Upper lobe of left lung (tissue), 6 donors: ENCODE measurements around the gene CNNM3. TPM values are rescaled to one million over a fixed set of nuclear protein-coding genes. Genes with fewer than 3 reads are reported as not detected.

Experiments used
- ATAC-seq, 2 donors: fragments of 200-7000 bp; cut with Tn5 transposase; one replicate each; pipeline ENCODE4 v1.9.1; 2022; ENCODE audit warnings: mild to moderate bottlenecking in 2 of 2, moderate library complexity in 2 of 2; ENCODE audit not compliant: low FRiP score in 2 of 2
- DNase-seq, 2 donors: peaks; one replicate each; pipeline ENCODE4 v3.0.0-alpha.2; 2019 to 2020
- H3K27ac ChIP-seq, 4 donors: fragments of 200-600 bp; sonication (generic); one replicate each; pipeline ENCODE4 v1.5.1; 2016 to 2019
- H3K27me3 ChIP-seq, 4 donors: fragments of 200-600 bp; sonication (generic); one replicate each; pipeline ENCODE4 v1.5.1; 2017 to 2019
- H3K36me3 ChIP-seq, 4 donors: fragments of 200-600 bp; sonication (generic); one replicate each; pipeline ENCODE4 v1.5.1; 2016 to 2019
- H3K4me1 ChIP-seq, 4 donors: fragments of 200-600 bp; sonication (generic); one replicate each; pipeline ENCODE4 v1.5.1; 2018 to 2019
- H3K4me3 ChIP-seq, 4 donors: fragments of 200-600 bp; sonication (generic); one replicate each; pipeline ENCODE4 v1.5.1; 2017 to 2019; ENCODE audit warnings: mild to moderate bottlenecking in 2 of 4, moderate library complexity in 1 of 4
- H3K9me3 ChIP-seq, 4 donors: fragments of 200-600 bp; sonication (generic); one replicate each; pipeline ENCODE4 v1.5.1; 2018 to 2019
- EP300 ChIP-seq, 4 donors: sonication (generic); formaldehyde crosslinking; IDR thresholded peaks; one replicate each; pipeline ENCODE4 v1.5.1; 2017; ENCODE audit warnings: antibody characterized with exemption in 4 of 4, control low read depth in 2 of 4
- POLR2A ChIP-seq, 4 donors: fragments of 450-650 bp; IDR thresholded peaks; one replicate each; pipeline ENCODE4 v1.5.1; 2016 to 2017; ENCODE audit warnings: antibody characterized with exemption in 4 of 4, mild to moderate bottlenecking in 2 of 4
- POLR2AphosphoS5 ChIP-seq, 2 donors: sonication (generic); formaldehyde crosslinking; IDR thresholded peaks; one replicate each; pipeline ENCODE4 v1.5.1; 2017; ENCODE audit warnings: antibody characterized with exemption in 2 of 2
- WGBS, 2 donors: methylation state at CpG; one replicate each; pipeline ENCODE4 v1.1.5; 2017 to 2018; 5-methylcytosine and 5-hydroxymethylcytosine counted together
- small RNA-seq, 4 donors: library from RNA; depleted of rRNA; stranded (forward); fragments of <200 nt; gene quantifications; one replicate each; pipeline ENCODE3, GENCODE V24; 2016
- total RNA-seq, 6 donors: library from RNA; depleted of rRNA in 4 of 6; stranded (reverse); fragments of >200 nt in 4 of 6; gene quantifications; one replicate each; pipeline versions ENCODE4 v1.1.0 to v1.2.1, GENCODE V29; 2016 to 2021
- TF ChIP-seq, protein P1 (sequence below), 6 experiments: fragments of 450-650 bp in 4 of 6; fragments of 200-600 bp in 2 of 6; sonication (generic) in 2 of 6; IDR thresholded peaks; one replicate each; pipeline ENCODE4 v1.5.1; 2016 to 2019; ENCODE audit warnings: antibody characterized with exemption in 6 of 6
- donor health status: DM: no; HTN: no; CAD: no; lungs with moderate emphysema.
- donor health status: DM: no; HTN: yes; CAD: no; lungs with severe emphysema.

The CNNM3 gene
- total RNA-seq, 6 donors from 2014 or later: 17.2 to 52.4 (median 26.5) TPM

GRCh38 chr2:96882230-96882629 lies 66.2 kb downstream of the CNNM3 start:
- no peak for DNase-seq
- Histone ChIP-seq H3K9me3 (no peaks in the 10 kb centered on the region), H3K4me1 (peaks cover 1 to 24% (median 6%) of the 10 kb centered on the region in 4 donors), H3K27ac (no peak overlapping the region), H3K36me3 (no peaks in the 10 kb centered on the region), H3K4me3 (no peak overlapping the region), H3K27me3 (no peaks in the 10 kb centered on the region)
- WGBS, 2 donors: 77 to 83% methylated on average over 4 to 12 of the region's 12 CpGs
- TF ChIP-seq POLR2A (IDR thresholded peaks at IDR 0.05): no peak
- no peak for TF ChIP-seq EP300 (IDR thresholded peaks at IDR 0.05)
- no peak for TF ChIP-seq POLR2AphosphoS5 (IDR thresholded peaks at IDR 0.05)
- TF ChIP-seq, protein P1, sequence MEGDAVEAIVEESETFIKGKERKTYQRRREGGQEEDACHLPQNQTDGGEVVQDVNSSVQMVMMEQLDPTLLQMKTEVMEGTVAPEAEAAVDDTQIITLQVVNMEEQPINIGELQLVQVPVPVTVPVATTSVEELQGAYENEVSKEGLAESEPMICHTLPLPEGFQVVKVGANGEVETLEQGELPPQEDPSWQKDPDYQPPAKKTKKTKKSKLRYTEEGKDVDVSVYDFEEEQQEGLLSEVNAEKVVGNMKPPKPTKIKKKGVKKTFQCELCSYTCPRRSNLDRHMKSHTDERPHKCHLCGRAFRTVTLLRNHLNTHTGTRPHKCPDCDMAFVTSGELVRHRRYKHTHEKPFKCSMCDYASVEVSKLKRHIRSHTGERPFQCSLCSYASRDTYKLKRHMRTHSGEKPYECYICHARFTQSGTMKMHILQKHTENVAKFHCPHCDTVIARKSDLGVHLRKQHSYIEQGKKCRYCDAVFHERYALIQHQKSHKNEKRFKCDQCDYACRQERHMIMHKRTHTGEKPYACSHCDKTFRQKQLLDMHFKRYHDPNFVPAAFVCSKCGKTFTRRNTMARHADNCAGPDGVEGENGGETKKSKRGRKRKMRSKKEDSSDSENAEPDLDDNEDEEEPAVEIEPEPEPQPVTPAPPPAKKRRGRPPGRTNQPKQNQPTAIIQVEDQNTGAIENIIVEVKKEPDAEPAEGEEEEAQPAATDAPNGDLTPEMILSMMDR (IDR thresholded peaks at IDR 0.05): no peak
- ATAC-seq: no peak

DNA sequence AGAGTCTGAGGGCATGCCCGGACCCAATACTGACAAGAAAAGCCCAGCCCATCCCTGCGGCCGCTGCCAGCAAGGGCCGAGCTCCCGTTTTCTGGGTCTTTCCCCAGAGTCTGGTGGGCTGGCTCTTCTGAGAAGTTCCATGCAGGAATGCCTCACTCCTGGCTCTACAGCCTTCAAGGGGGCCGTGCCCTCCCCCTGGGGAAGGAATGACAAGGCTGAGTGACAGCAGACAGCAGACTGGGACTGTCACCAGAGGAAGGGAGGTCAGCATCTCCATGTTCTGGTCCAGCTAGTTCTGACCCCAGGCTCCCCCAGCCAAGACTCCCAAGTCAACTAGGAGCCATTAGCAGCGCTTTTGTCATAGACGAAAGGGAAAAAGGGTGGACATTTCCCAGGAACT lies 66.8 kb downstream of the CNNM3 start:
- H3K4me3 ChIP-seq: no peak overlapping the region
- H3K9me3 ChIP-seq: no peaks in the 10 kb centered on the region
- no peaks in the 10 kb centered on the region for H3K36me3 ChIP-seq
- ATAC-seq: no peak
- 87 to 90% methylated on average over 6 to 8 of the region's 8 CpGs for WGBS, 2 donors
- DNase-seq: no peak
- TF ChIP-seq POLR2A (IDR thresholded peaks at IDR 0.05) (no peak), EP300 (IDR thresholded peaks at IDR 0.05) (no peak), POLR2AphosphoS5 (IDR thresholded peaks at IDR 0.05) (no peak)
- TF ChIP-seq, protein P1 (IDR thresholded peaks at IDR 0.05): no peak
- H3K4me1 ChIP-seq: peaks cover 8 to 31% (median 13%) of the 10 kb centered on the region in 4 donors
- H3K27me3 ChIP-seq: no peaks in the 10 kb centered on the region
- H3K27ac ChIP-seq: no peak overlapping the region

GRCh38 chr2:96883306-96883705 lies 67.2 kb downstream of the CNNM3 start:
- no peak for DNase-seq
- no peaks in the 10 kb centered on the region for H3K36me3 ChIP-seq

More at GRCh38 chr2:96883306-96883705, 67.2 kb downstream of the CNNM3 start:
- Histone ChIP-seq H3K4me1 (peaks cover 12 to 35% (median 17%) of the 10 kb centered on the region in 4 donors), H3K9me3 (no peaks in the 10 kb centered on the region), H3K4me3 (no peak overlapping the region), H3K27me3 (no peaks in the 10 kb centered on the region), H3K27ac (no peak overlapping the region)
- ATAC-seq: no peak
- 70 to 90% methylated on average over 5 to 7 of the region's 9 CpGs for WGBS, 2 donors
- TF ChIP-seq POLR2A (IDR thresholded peaks at IDR 0.05): no peak
- TF ChIP-seq POLR2AphosphoS5 (IDR thresholded peaks at IDR 0.05): no peak
- TF ChIP-seq, protein P1 (IDR thresholded peaks at IDR 0.05): no peak
- no peak for TF ChIP-seq EP300 (IDR thresholded peaks at IDR 0.05)

Small RNA genes lying within 50 kb of the gene (small RNA-seq; reads per million reads assigned to genes)
- gene MIR3127: 0.65 to 1.6 (median 1.1) reads per million in 4 donors

Other genes starting within 250 kb of the CNNM3 start
- gene KANSL3, start 178.0 kb upstream of the CNNM3 start, total RNA-seq: 100 to 1,000 TPM in 1 of 6 donors, 10 to 100 TPM in 5; 41.3 to 133 (median 53.0) TPM
- gene FER1L5, start 173.5 kb upstream of the CNNM3 start, total RNA-seq: 1 to 10 TPM in 1 of 6 donors, under 1 TPM in 5; 0.15 to 5.2 (median 0.43) TPM
- gene LMAN2L, start 76.2 kb upstream of the CNNM3 start, total RNA-seq: 10 to 100 TPM; 11.5 to 18.9 (median 15.2) TPM
- gene CNNM4, start 55.4 kb upstream of the CNNM3 start, total RNA-seq: 10 to 100 TPM; 12.8 to 26.9 (median 22.1) TPM
- 10 to 100 TPM in 2 of 6 donors, 1 to 10 TPM in 4; 2.0 to 27.2 (median 2.8) TPM for gene ANKRD23, start 27.8 kb downstream of the CNNM3 start, total RNA-seq
- 10 to 100 TPM in 3 of 6 donors, 1 to 10 TPM in 3; 7.1 to 13.6 (median 11.3) TPM for gene ANKRD39, start 41.7 kb downstream of the CNNM3 start, total RNA-seq
- gene SEMA4C, start 53.8 kb downstream of the CNNM3 start, total RNA-seq: 10 to 100 TPM; 14.0 to 43.6 (median 24.2) TPM
- gene FAM178B, start 170.3 kb downstream of the CNNM3 start, total RNA-seq: 1 to 10 TPM in 1 of 6 donors, under 1 TPM in 1, not detected in 4; 0.92 to 1.3 TPM